Left lung (tissue), 10 donors: Measurements from ENCODE around the gene NARS2. TPM values are rescaled to one million over a fixed set of nuclear protein-coding genes. Genes with fewer than 3 reads are reported as not detected.
A peak's percentile ranks its signal among the peaks of the same experiment; 100 is the strongest.

Source experiments
- ATAC-seq: fragments of 200-7000 bp; cut with Tn5 transposase; one replicate; pipeline ENCODE4 v1.9.1; 2020; ENCODE audit warnings: moderate library complexity
- DNase-seq, 4 donors: peaks; one replicate each; pipeline ENCODE4 v3.0.0-alpha.2; 2013 to 2020
- H3K27ac ChIP-seq, 2 donors: fragments of 200-600 bp; sonication (generic) in 1 of 2; one replicate each; pipeline versions ENCODE4 v1.5.0 to v1.8.0; 2020 to 2021
- H3K27me3 ChIP-seq, 2 donors: fragments of 200-600 bp; sonication (generic) in 1 of 2; one replicate each; pipeline versions ENCODE4 v1.5.0 to v1.8.0; 2020 to 2021
- H3K36me3 ChIP-seq, 2 donors: fragments of 200-600 bp; sonication (generic) in 1 of 2; one replicate each; pipeline versions ENCODE4 v1.5.0 to v1.8.0; 2020 to 2021
- H3K4me1 ChIP-seq, 2 donors: fragments of 200-600 bp; one replicate each; pipeline ENCODE4 v1.8.0; 2021
- H3K4me3 ChIP-seq, 2 donors: fragments of 200-600 bp; sonication (generic) in 1 of 2; one replicate each; pipeline versions ENCODE4 v1.5.0 to v1.8.0; 2020 to 2021; ENCODE audit warnings: mild to moderate bottlenecking in 1 of 2
- H3K9me3 ChIP-seq, 2 donors: fragments of 200-600 bp; sonication (generic) in 1 of 2; one replicate each; pipeline versions ENCODE4 v1.5.0 to v1.8.0; 2020 to 2021
- intact Hi-C, 2 donors: fragments of 100-400 bp; cut with DNase I; formaldehyde crosslinking; loops; one replicate each; pipeline versions ENCODE4 v1.11.2 to v1.14.2; 2022
- polyA plus RNA-seq, 6 donors: library from polyadenylated mRNA; unstranded; fragments of 120-200 nt; gene quantifications; one replicate each; pipeline ENCODE4 v1.2.1, GENCODE V29; 2013; ENCODE audit not compliant: insufficient read length in 6 of 6
- total RNA-seq, 2 donors: library from RNA; stranded (reverse); fragmentation: NEBNext Ultra II Directional; extraction: Animal tissue kit (Norgen Biotek cat#: 25700); gene quantifications; one replicate each; pipeline ENCODE4 v1.2.1, GENCODE V29; 2021
- TF ChIP-seq, protein P1 (sequence below), 2 donors: fragments of 200-600 bp; sonication (generic) in 1 of 2; IDR thresholded peaks; one replicate each; pipeline versions ENCODE4 v1.5.0 to v1.8.0; 2021; ENCODE audit warnings: antibody characterized with exemption in 2 of 2
- donor health status: DM: no; HTN: yes; CAD: no.
- donor health status: DM: no; HTN: no; CAD: no.

NARS2 gene
- total and polyA plus RNA-seq, 8 donors: 14.9 to 35.5 (median 28.4) TPM

GRCh38 chr11:78414321-78415051 is 160.2 kb downstream of the NARS2 start:
- DNase-seq (no peak), ATAC-seq (no peak)
- Histone ChIP-seq H3K27me3 (no peaks in the 10 kb centered on the region), H3K4me3 (no peak overlapping the region), H3K36me3 (peaks cover 0 to 4% of the 10 kb centered on the region in 2 donors), H3K4me1 (peaks cover 0 to 60% of the 10 kb centered on the region in 2 donors), H3K9me3 (peaks cover 0 to 10% of the 10 kb centered on the region in 2 donors), H3K27ac (peak overlapping the region in 1 of 2 donors; percentile 99)
- intact Hi-C loops: loop anchor here in 1 of 2 donors (10.0 kb wide), 2 partner anchors 150 to 190 kb away; no protein-coding TSS in a partner anchor
- TF ChIP-seq, protein P1, sequence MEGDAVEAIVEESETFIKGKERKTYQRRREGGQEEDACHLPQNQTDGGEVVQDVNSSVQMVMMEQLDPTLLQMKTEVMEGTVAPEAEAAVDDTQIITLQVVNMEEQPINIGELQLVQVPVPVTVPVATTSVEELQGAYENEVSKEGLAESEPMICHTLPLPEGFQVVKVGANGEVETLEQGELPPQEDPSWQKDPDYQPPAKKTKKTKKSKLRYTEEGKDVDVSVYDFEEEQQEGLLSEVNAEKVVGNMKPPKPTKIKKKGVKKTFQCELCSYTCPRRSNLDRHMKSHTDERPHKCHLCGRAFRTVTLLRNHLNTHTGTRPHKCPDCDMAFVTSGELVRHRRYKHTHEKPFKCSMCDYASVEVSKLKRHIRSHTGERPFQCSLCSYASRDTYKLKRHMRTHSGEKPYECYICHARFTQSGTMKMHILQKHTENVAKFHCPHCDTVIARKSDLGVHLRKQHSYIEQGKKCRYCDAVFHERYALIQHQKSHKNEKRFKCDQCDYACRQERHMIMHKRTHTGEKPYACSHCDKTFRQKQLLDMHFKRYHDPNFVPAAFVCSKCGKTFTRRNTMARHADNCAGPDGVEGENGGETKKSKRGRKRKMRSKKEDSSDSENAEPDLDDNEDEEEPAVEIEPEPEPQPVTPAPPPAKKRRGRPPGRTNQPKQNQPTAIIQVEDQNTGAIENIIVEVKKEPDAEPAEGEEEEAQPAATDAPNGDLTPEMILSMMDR (IDR thresholded peaks at IDR 0.05): peak; percentile 46 to 68

DNA sequence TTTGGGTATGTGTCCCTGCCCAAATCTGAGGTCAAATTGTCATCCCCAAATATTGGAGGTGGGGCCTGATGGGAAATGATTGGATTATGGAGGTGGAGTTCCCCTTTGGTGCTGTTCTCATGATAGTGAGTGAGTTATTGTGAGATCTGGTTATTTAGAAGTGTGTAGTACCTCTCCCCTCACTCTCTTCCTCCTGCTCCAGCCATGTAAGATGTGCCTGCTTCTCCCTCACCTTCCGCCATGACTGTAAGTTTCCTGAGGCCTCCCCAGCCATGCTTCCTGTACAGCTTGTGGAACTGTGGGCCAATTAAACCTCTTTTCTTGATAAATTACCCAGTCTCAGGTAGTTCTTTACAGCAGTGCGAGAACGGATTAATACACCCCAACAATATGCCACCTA is 166.0 kb downstream of the NARS2 start:
- H3K4me3 ChIP-seq: no peak overlapping the region
- TF ChIP-seq, protein P1 (IDR thresholded peaks at IDR 0.05): no peak

GRCh38 chr11:78406568-78407196 is 168.0 kb downstream of the NARS2 start:
- Histone ChIP-seq H3K4me3 (no peak overlapping the region), H3K36me3 (peaks cover 0 to 4% of the 10 kb centered on the region in 2 donors), H3K27me3 (no peaks in the 10 kb centered on the region), H3K27ac (no peak overlapping the region), H3K9me3 (peaks cover 0 to 11% of the 10 kb centered on the region in 2 donors), H3K4me1 (peaks cover 0 to 22% of the 10 kb centered on the region in 2 donors)
- no peak for DNase-seq
- TF ChIP-seq, protein P1 (IDR thresholded peaks at IDR 0.05): no peak
- no peak for ATAC-seq
- intact Hi-C loops: no loop called here

More for the DNA sequence above, 166.0 kb downstream of the NARS2 start:
- peaks cover 0 to 36% of the 10 kb centered on the region in 2 donors for H3K4me1 ChIP-seq
- H3K9me3 ChIP-seq: peaks cover 0 to 11% of the 10 kb centered on the region in 2 donors
- H3K36me3 ChIP-seq: peaks cover 0 to 4% of the 10 kb centered on the region in 2 donors
- H3K27ac ChIP-seq: no peak overlapping the region
- DNase-seq (no peak), ATAC-seq (no peak)
- H3K27me3 ChIP-seq: no peaks in the 10 kb centered on the region
- intact Hi-C loops: no loop called here

DNA sequence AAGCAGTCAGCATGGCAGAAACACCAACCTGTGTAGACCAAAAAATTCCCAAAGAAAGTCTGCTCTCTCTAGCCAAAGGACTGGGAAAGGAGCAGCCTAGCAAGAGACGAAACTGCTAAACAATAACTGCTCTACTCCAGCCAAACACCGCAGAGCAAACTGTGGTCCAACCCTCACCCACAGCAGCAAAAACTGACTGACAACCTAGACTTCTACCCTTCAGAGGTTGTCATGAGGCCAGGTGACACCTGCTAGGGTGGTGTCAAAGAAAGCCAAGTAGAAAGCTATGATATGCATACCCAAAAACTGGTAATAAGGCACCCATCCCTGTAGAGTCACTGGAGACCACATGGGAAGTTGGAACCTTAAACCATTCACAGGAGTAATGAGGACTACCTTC is 168.9 kb downstream of the NARS2 start:
- peaks cover 0 to 4% of the 10 kb centered on the region in 2 donors for H3K36me3 ChIP-seq
- TF ChIP-seq, protein P1 (IDR thresholded peaks at IDR 0.05): no peak
- intact Hi-C loops: no loop called here
- peaks cover 0 to 11% of the 10 kb centered on the region in 2 donors for H3K9me3 ChIP-seq
- DNase-seq (no peak), ATAC-seq (no peak)
- no peak overlapping the region for H3K27ac ChIP-seq
- no peak overlapping the region for H3K4me3 ChIP-seq
- H3K27me3 ChIP-seq: no peaks in the 10 kb centered on the region
- H3K4me1 ChIP-seq: peaks cover 0 to 22% of the 10 kb centered on the region in 2 donors

GRCh38 chr11:78403781-78404180 is 170.9 kb downstream of the NARS2 start:
- ATAC-seq (no peak), DNase-seq (no peak)
- no peaks in the 10 kb centered on the region for H3K9me3 ChIP-seq
- H3K27ac ChIP-seq: no peak overlapping the region
- TF ChIP-seq, protein P1 (IDR thresholded peaks at IDR 0.05): no peak
- H3K4me3 ChIP-seq: no peak overlapping the region
- intact Hi-C loops: no loop called here
- H3K36me3 ChIP-seq: no peaks in the 10 kb centered on the region
- H3K4me1 ChIP-seq: peaks cover 0 to 38% of the 10 kb centered on the region in 2 donors
- no peaks in the 10 kb centered on the region for H3K27me3 ChIP-seq
